HepG2 (cell line): ENCODE results near the gene TASP1. TPM values are rescaled to one million over a fixed set of nuclear protein-coding genes. Genes with fewer than 3 reads are reported as not detected.

Experiments
- ATAC-seq: fragments of 200-7000 bp; cut with Tn5 transposase; 3 replicates; pipeline ENCODE4 v1.9.1; 2020; ENCODE audit warnings: mild to moderate bottlenecking, moderate library complexity
- BruUV-seq: library from RNA; stranded (reverse); fragments of 400-500 nt; replicated peaks from 2 replicates; lab custom pipeline; 2021; lab: Mats Ljungman, UMichigan
- CTCF ChIA-PET: fragments of 300-600 bp; formaldehyde crosslinking; extraction: SDS; loops from one replicate; lab custom pipeline; 2021; ENCODE audit warnings: low total read pairs, inconsistent platforms, low intra/inter-chr PET ratio; lab: Yijun Ruan, JAX
- POLR2A ChIA-PET: fragments of 350-600 bp; sonication (Branson Sonifier 250); formaldehyde crosslinking; loops from one replicate; lab custom pipeline; 2020; ENCODE audit warnings: antibody characterized with exemption, inconsistent platforms; lab: Yijun Ruan, JAX
- DNase-seq: peaks from one replicate; pipeline ENCODE4 v3.0.0-alpha.2; 2015; ENCODE audit warnings: low spot score
- FAIRE-seq: peaks from 3 replicates; lab custom pipeline; 2011; peaks lifted over from hg19 to GRCh38; lab: Jason Lieb, UNC
- H2AFZ ChIP-seq: one replicate; pipeline ENCODE4 v1.6.1; 2011; ENCODE audit warnings: low read length, inconsistent platforms
- H3K27ac ChIP-seq: fragments of 300-600 bp; 3 replicates; pipeline ENCODE4 v1.8.0; 2011; ENCODE audit warnings: mixed run types, mild to moderate bottlenecking, mixed read lengths, low read length, inconsistent platforms; ENCODE audit not compliant: insufficient read depth; ENCODE audit errors: extremely low read length
- H3K27me3 ChIP-seq, 2 experiments: fragments of 200-600 bp in 1 of 2; 2 replicates in 1 of 2; 3 replicates in 1 of 2; pipeline versions ENCODE4 v1.6.0 to v1.8.0; 2011; ENCODE audit warnings: low read length in 2 of 2, mild to moderate bottlenecking in 2 of 2, moderate library complexity in 2 of 2, inconsistent platforms in 1 of 2; ENCODE audit not compliant: insufficient read depth in 2 of 2, control insufficient read depth in 1 of 2
- H3K36me3 ChIP-seq, 2 experiments: fragments of 200-600 bp in 1 of 2; replicated peaks in 1 of 2; 2 replicates in 1 of 2; 3 replicates in 1 of 2; pipeline versions ENCODE4 v1.5.1 to v1.8.0; 2011; ENCODE audit warnings: low read length in 2 of 2, inconsistent platforms in 1 of 2; ENCODE audit not compliant: insufficient read depth in 2 of 2, control insufficient read depth in 1 of 2
- H3K4me1 ChIP-seq: 2 replicates; pipeline ENCODE4 v1.5.1; 2012; ENCODE audit warnings: low read length, inconsistent platforms; ENCODE audit not compliant: insufficient read depth
- H3K4me2 ChIP-seq: 2 replicates; pipeline ENCODE4 v1.6.0; 2011; ENCODE audit warnings: low read depth, low read length, inconsistent platforms
- H3K4me3 ChIP-seq, 3 experiments: fragments of 200-600 bp in 1 of 3; sonication (generic), shearing (Covaris generic) in 1 of 3; replicated peaks in 1 of 3; 2 replicates each; pipeline ENCODE4 v1.5.1; 2011 to 2016; ENCODE audit warnings: low read length in 3 of 3, inconsistent platforms in 2 of 3, low read depth in 2 of 3, mild to moderate bottlenecking in 2 of 3, control low read depth in 1 of 3, mixed read lengths in 1 of 3; ENCODE audit not compliant: insufficient read depth in 1 of 3
- H3K79me2 ChIP-seq: one replicate; pipeline ENCODE4 v1.6.1; 2011; ENCODE audit warnings: low read length, inconsistent platforms; ENCODE audit not compliant: insufficient read depth
- H3K9ac ChIP-seq: 2 replicates; pipeline ENCODE4 v1.6.0; 2011; ENCODE audit warnings: mild to moderate bottlenecking, low read depth, low read length, inconsistent platforms; ENCODE audit not compliant: insufficient read depth
- H3K9me3 ChIP-seq: 2 replicates; pipeline ENCODE4 v1.5.1; 2012; ENCODE audit warnings: mild to moderate bottlenecking, low read length
- H4K20me1 ChIP-seq: 2 replicates; pipeline ENCODE4 v1.6.0; 2011; ENCODE audit warnings: inconsistent platforms, mild to moderate bottlenecking, low read length, moderate library complexity; ENCODE audit not compliant: insufficient read depth
- AFF4 ChIP-seq: sonication (generic); formaldehyde crosslinking; IDR thresholded peaks from 2 replicates; pipeline ENCODE4 v1.4.0; 2020; ENCODE audit warnings: missing genetic modification reagents
- ATF1 ChIP-seq: IDR thresholded peaks from 2 replicates; pipeline ENCODE4 v1.6.1; 2016; ENCODE audit warnings: mild to moderate bottlenecking, control low read depth
- ATM ChIP-seq: fragments of 450-650 bp; IDR thresholded peaks from 2 replicates; pipeline ENCODE4 v1.7.1; 2017; ENCODE audit warnings: mild to moderate bottlenecking, borderline replicate concordance
- NONO ChIP-seq, 2 experiments: fragments of 450-650 bp in 1 of 2; sonication (generic) in 1 of 2; formaldehyde crosslinking in 1 of 2; IDR thresholded peaks in 1 of 2; conservative IDR thresholded peaks in 1 of 2; 2 replicates each; pipeline versions ENCODE4 v1.6.1 to v1.8.0; 2017 to 2022; ENCODE audit warnings: mild to moderate bottlenecking in 1 of 2, missing genetic modification reagents in 1 of 2, moderate library complexity in 1 of 2
- WGBS: methylation state at CpG from one replicate; pipeline ENCODE4 v1.1.6; 2017; ENCODE audit warnings: low lambda C conversion rate; 5-methylcytosine and 5-hydroxymethylcytosine counted together
- in situ Hi-C: cut with HindIII; loops from 2 replicates; pipeline ENCODE4 v1.10.0; 2017; ENCODE audit warnings: low pct_unique_long_range_greater_than_20kb; ENCODE audit not compliant: extremely low pct_ligation_motif_present
- intact Hi-C: fragments of 100-400 bp; cut with micrococcal nuclease; formaldehyde crosslinking; loops from one replicate; pipeline ENCODE4 v1.10.0; 2022; ENCODE audit not compliant: unreplicated experiment
- polyA plus RNA-seq, 8 experiments: library from polyadenylated mRNA; depleted of rRNA in 3 of 8; stranded (reverse) in 7 of 8; unstranded in 1 of 8; fragments of >200 nt; fragmentation: Illumina TruSeq in 4 of 8; extraction: Trizol in 4 of 8; gene quantifications; 2 replicates each; pipeline versions ENCODE4 v1.2.1 to v1.2.3, GENCODE V29; 2011 to 2016; ENCODE audit warnings: low read depth in 4 of 8, missing spikeins in 1 of 8, mixed read lengths in 1 of 8; ENCODE audit not compliant: insufficient read depth in 1 of 8
- total RNA-seq, 5 experiments: library from RNA; depleted of rRNA; stranded (reverse); fragments of >200 nt; fragmentation: Illumina TruSeq; extraction: Trizol; gene quantifications; 2 replicates each; pipeline ENCODE4 v1.2.3, GENCODE V29; 2016; ENCODE audit warnings: low read depth in 1 of 5

Gene TASP1
- total and polyA plus RNA-seq, 2 of the 13 experiments (the other 11 are each of a cell fraction or from before 2014, with no cell fraction given) = 10.0 to 25.2 TPM

- ATAC-seq = no peak
- Histone ChIP-seq H3K4me3 (no peak overlapping the region), H3K4me2 (no peak overlapping the region), H3K4me1 (peaks cover 39% of the 10 kb centered on the region), H3K9me3 (no peaks in the 10 kb centered on the region), H3K36me3 (no peaks in the 10 kb centered on the region), H3K27ac (no peak overlapping the region), H3K79me2 (no peaks in the 10 kb centered on the region), H4K20me1 (no peaks in the 10 kb centered on the region), H3K27me3 (no peaks in the 10 kb centered on the region), H3K9ac (no peak overlapping the region), H2AFZ (no peak overlapping the region)
- FAIRE-seq = no peak
- CTCF ChIA-PET = no interaction called here
- 55% methylated on average over 3 of the region's 3 CpGs for WGBS
- intact Hi-C loops = loop anchor here (10.0 kb wide), 1 partner anchor 353 kb away; no protein-coding TSS in a partner anchor
- 0 out of 2 replicates have a peak, but pooled peaks have one; percentile 19 for TF ChIP-seq ATF1
- TF ChIP-seq AFF4 = no peak
- POLR2A ChIA-PET = no interaction called here
- no TSS peak for BruUV-seq
- in situ Hi-C loops = no loop called here
- DNase-seq = no peak
Measured at GRCh38 chr20:13687815-13688214, 49.1 kb upstream of the TASP1 start.

- no TSS peak for BruUV-seq
- H3K9me3 ChIP-seq = no peaks in the 10 kb centered on the region
- TF ChIP-seq ATM (0 out of 2 replicates have a peak, but pooled peaks have one; percentile 26), NONO (IDR thresholded peaks at IDR 0.05) (0 out of 2 replicates have a peak, but pooled peaks have one; percentile 51), NONO (CRISPR knock-in tag; conservative IDR thresholded peaks at IDR 0.05) (no peak)
Measured at GRCh38 chr20:13685623-13686022, 46.9 kb upstream of the TASP1 start.

More at GRCh38 chr20:13685623-13686022, 46.9 kb upstream of the TASP1 start:
- FAIRE-seq (no peak), ATAC-seq (no peak), DNase-seq (no peak)
- Histone ChIP-seq H3K27me3 (no peaks in the 10 kb centered on the region), H3K4me1 (peaks cover 30% of the 10 kb centered on the region), H3K9ac (no peak overlapping the region), H3K4me3 (no peak overlapping the region), H3K79me2 (no peaks in the 10 kb centered on the region), H3K4me2 (no peak overlapping the region), H2AFZ (no peak overlapping the region), H3K36me3 (no peaks in the 10 kb centered on the region), H3K27ac (no peak overlapping the region), H4K20me1 (no peaks in the 10 kb centered on the region)
- in situ Hi-C loops = no loop called here
- CTCF ChIA-PET = no interaction called here
- 43% methylated on average over 2 of the region's 2 CpGs for WGBS
- intact Hi-C loops = loop anchor here (10.0 kb wide), 1 partner anchor 351 kb away; no protein-coding TSS in a partner anchor
- POLR2A ChIA-PET = interaction anchor here (0.8 kb wide), 1 partner anchor 7 kb away, joined by 3 read pairs; no protein-coding TSS in a partner anchor
